HepG2 (cell line): Measurements from ENCODE around the gene KRTAP1-5. TPM values are rescaled to one million over a fixed set of nuclear protein-coding genes. Genes with fewer than 3 reads are reported as not detected.

ENCODE experiments used
- AFF4 ChIP-seq: sonication (generic); formaldehyde crosslinking; IDR thresholded peaks from 2 replicates; pipeline ENCODE4 v1.4.0; 2020; ENCODE audit warnings: missing genetic modification reagents
- AGO2 ChIP-seq: fragments of 200-400 bp; formaldehyde crosslinking; optimal IDR thresholded peaks from 2 replicates; pipeline ENCODE3; 2017; ENCODE audit warnings: mild to moderate bottlenecking, low read depth, low read length, moderate library complexity
- HNF1A ChIP-seq, 2 experiments: sonication (generic) in 1 of 2; formaldehyde crosslinking in 1 of 2; IDR thresholded peaks; 2 replicates each; pipeline versions ENCODE4 v1.4.0 to v1.6.1; 2016 to 2020; ENCODE audit warnings: borderline replicate concordance in 1 of 2, low read depth in 1 of 2, mild to moderate bottlenecking in 1 of 2, missing genetic modification reagents in 1 of 2
- HNF4A ChIP-seq: sonication (generic); formaldehyde crosslinking; IDR thresholded peaks from 2 replicates; pipeline ENCODE4 v1.4.0; 2020; ENCODE audit warnings: missing genetic modification reagents
- ISL2 ChIP-seq: sonication (generic); formaldehyde crosslinking; IDR thresholded peaks from 2 replicates; pipeline ENCODE4 v1.5.0; 2020; ENCODE audit warnings: missing genetic modification reagents
- JARID2 ChIP-seq: sonication (generic); formaldehyde crosslinking; IDR thresholded peaks from 2 replicates; pipeline ENCODE4 v1.8.1; 2023; ENCODE audit warnings: missing genetic modification reagents, inconsistent platforms; ENCODE audit not compliant: insufficient replicate concordance
- MBNL3 ChIP-seq: fragments of 250-450 bp; sonication (Bioruptor Pico); conservative IDR thresholded peaks from 2 replicates; pipeline ENCODE4 v1.8.0; 2022; ENCODE audit warnings: mild to moderate bottlenecking, inconsistent platforms
- MIXL1 ChIP-seq: IDR thresholded peaks from 2 replicates; pipeline ENCODE4 v1.6.1; 2016
- NCOA2 ChIP-seq: sonication (generic); formaldehyde crosslinking; IDR thresholded peaks from 2 replicates; pipeline ENCODE4 v1.8.0; 2022; ENCODE audit warnings: inconsistent platforms
- NCOR1 ChIP-seq: fragments of 200-600 bp; sonication (generic); IDR thresholded peaks from 2 replicates; pipeline ENCODE4 v1.7.0; 2017; ENCODE audit warnings: antibody characterized with exemption, low read length, borderline replicate concordance
- NR2F1 ChIP-seq, 2 experiments: fragments of 450-650 bp in 1 of 2; formaldehyde crosslinking in 1 of 2; IDR thresholded peaks; 2 replicates each; pipeline versions ENCODE4 v1.5.0 to v1.6.1; 2016 to 2020; ENCODE audit warnings: mild to moderate bottlenecking in 1 of 2, missing compliant biosample characterization in 1 of 2, missing genetic modification reagents in 1 of 2, moderate library complexity in 1 of 2
- NR2F2 ChIP-seq: IDR thresholded peaks from 2 replicates; pipeline ENCODE4 v1.6.1; 2012; ENCODE audit warnings: low read depth, inconsistent platforms, borderline replicate concordance
- RCOR2 ChIP-seq: IDR thresholded peaks from 2 replicates; pipeline ENCODE4 v1.6.1; 2016; ENCODE audit warnings: missing biosample characterization, missing genetic modification reagents
- TARDBP ChIP-seq: sonication (generic); formaldehyde crosslinking; IDR thresholded peaks from 2 replicates; pipeline ENCODE4 v1.8.0; 2022; ENCODE audit warnings: mild to moderate bottlenecking, missing genetic modification reagents
- TBL1XR1 ChIP-seq: fragments of 150-350 bp; IDR thresholded peaks from 2 replicates; pipeline ENCODE4 v1.6.1; 2014; ENCODE audit warnings: borderline replicate concordance, low read length; ENCODE audit not compliant: partially characterized antibody
- THRA ChIP-seq: sonication (generic); formaldehyde crosslinking; IDR thresholded peaks from 2 replicates; pipeline ENCODE4 v1.4.0; 2020; ENCODE audit warnings: missing genetic modification reagents, borderline replicate concordance
- ZNF713 ChIP-seq: sonication (generic); formaldehyde crosslinking; IDR thresholded peaks from 2 replicates; pipeline ENCODE4 v1.4.0; 2020; ENCODE audit warnings: mild to moderate bottlenecking, missing genetic modification reagents
- polyA plus RNA-seq, 8 experiments: library from polyadenylated mRNA; depleted of rRNA in 3 of 8; stranded (reverse) in 7 of 8; unstranded in 1 of 8; fragments of >200 nt; fragmentation: Illumina TruSeq in 4 of 8; extraction: Trizol in 4 of 8; gene quantifications; 2 replicates each; pipeline versions ENCODE4 v1.2.1 to v1.2.3, GENCODE V29; 2011 to 2016; ENCODE audit warnings: low read depth in 4 of 8, missing spikeins in 1 of 8, mixed read lengths in 1 of 8; ENCODE audit not compliant: insufficient read depth in 1 of 8
- total RNA-seq, 5 experiments: library from RNA; depleted of rRNA; stranded (reverse); fragments of >200 nt; fragmentation: Illumina TruSeq; extraction: Trizol; gene quantifications; 2 replicates each; pipeline ENCODE4 v1.2.3, GENCODE V29; 2016; ENCODE audit warnings: low read depth in 1 of 5
- TF ChIP-seq, protein P1 (sequence below): fragments of 450-650 bp; IDR thresholded peaks from 2 replicates; pipeline ENCODE4 v1.6.1; 2017; ENCODE audit warnings: mild to moderate bottlenecking

The KRTAP1-5 gene
- total and polyA plus RNA-seq, 2 of the 13 experiments (the other 11 are each of a cell fraction or from before 2014, with no cell fraction given), result 0.09 TPM; not detected in 1

GRCh38 chr17:41002814-41003213, 24.2 kb downstream of the KRTAP1-5 start (continued):
- TF ChIP-seq HNF1A (IDR thresholded peaks at IDR 0.05; ENCODE audit: low read depth) (no peak), HNF1A (CRISPR knock-in tag; IDR thresholded peaks at IDR 0.05; ENCODE audit: borderline replicate concordance) (peak; percentile 42; the same call in 1 of the 2 replicates), THRA (CRISPR knock-in tag) (peak; percentile 80; the same call in 1 of the 2 replicates), NR2F1 (CRISPR knock-in tag; IDR thresholded peaks at IDR 0.05) (peak in 1 of 2 experiments; percentile 60; a peak in 2 of 4 replicates), ISL2 (peak; percentile 39; the same call in 1 of the 2 replicates), NCOR1 (no peak; the same call in 1 of the 2 replicates), ZNF713 (CRISPR knock-in tag) (no peak), NCOA2 (peak; percentile 50; the same call in 1 of the 2 replicates), RCOR2 (CRISPR knock-in tag) (no peak), TARDBP (CRISPR knock-in tag) (no peak), NR2F2 (peak; percentile 26; the same call in 1 of the 2 replicates), AFF4 (no peak), AGO2 (no peak), JARID2 (no peak), MIXL1 (peak; percentile 53; the same call in 1 of the 2 replicates), TBL1XR1 (peak; percentile 34), HNF4A (peak; percentile 28; the same call in 1 of the 2 replicates), MBNL3 (CRISPR knock-in tag) (no peak)
- TF ChIP-seq, protein P1, sequence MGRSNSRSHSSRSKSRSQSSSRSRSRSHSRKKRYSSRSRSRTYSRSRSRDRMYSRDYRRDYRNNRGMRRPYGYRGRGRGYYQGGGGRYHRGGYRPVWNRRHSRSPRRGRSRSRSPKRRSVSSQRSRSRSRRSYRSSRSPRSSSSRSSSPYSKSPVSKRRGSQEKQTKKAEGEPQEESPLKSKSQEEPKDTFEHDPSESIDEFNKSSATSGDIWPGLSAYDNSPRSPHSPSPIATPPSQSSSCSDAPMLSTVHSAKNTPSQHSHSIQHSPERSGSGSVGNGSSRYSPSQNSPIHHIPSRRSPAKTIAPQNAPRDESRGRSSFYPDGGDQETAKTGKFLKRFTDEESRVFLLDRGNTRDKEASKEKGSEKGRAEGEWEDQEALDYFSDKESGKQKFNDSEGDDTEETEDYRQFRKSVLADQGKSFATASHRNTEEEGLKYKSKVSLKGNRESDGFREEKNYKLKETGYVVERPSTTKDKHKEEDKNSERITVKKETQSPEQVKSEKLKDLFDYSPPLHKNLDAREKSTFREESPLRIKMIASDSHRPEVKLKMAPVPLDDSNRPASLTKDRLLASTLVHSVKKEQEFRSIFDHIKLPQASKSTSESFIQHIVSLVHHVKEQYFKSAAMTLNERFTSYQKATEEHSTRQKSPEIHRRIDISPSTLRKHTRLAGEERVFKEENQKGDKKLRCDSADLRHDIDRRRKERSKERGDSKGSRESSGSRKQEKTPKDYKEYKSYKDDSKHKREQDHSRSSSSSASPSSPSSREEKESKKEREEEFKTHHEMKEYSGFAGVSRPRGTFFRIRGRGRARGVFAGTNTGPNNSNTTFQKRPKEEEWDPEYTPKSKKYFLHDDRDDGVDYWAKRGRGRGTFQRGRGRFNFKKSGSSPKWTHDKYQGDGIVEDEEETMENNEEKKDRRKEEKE, result no peak
